ENCODE measurements around the gene OR7G3.

OR7G3 gene

GRCh38 chr19:9116547-9116946 lies 10.2 kb downstream of the OR7G3 start:
- no peaks in the 10 kb centered on the region for H4K20me1 ChIP-seq (ENCODE audit: insufficient read depth, low read length)
- no peaks in the 10 kb centered on the region for H3K9me3 ChIP-seq (ENCODE audit: low read length)
- no peaks in the 10 kb centered on the region for H3F3A ChIP-seq (ENCODE audit: insufficient read depth, low read length)
- no peaks in the 10 kb centered on the region for H3K9me2 ChIP-seq (ENCODE audit: low read depth, low read length)
- TF ChIP-seq, protein P1, sequence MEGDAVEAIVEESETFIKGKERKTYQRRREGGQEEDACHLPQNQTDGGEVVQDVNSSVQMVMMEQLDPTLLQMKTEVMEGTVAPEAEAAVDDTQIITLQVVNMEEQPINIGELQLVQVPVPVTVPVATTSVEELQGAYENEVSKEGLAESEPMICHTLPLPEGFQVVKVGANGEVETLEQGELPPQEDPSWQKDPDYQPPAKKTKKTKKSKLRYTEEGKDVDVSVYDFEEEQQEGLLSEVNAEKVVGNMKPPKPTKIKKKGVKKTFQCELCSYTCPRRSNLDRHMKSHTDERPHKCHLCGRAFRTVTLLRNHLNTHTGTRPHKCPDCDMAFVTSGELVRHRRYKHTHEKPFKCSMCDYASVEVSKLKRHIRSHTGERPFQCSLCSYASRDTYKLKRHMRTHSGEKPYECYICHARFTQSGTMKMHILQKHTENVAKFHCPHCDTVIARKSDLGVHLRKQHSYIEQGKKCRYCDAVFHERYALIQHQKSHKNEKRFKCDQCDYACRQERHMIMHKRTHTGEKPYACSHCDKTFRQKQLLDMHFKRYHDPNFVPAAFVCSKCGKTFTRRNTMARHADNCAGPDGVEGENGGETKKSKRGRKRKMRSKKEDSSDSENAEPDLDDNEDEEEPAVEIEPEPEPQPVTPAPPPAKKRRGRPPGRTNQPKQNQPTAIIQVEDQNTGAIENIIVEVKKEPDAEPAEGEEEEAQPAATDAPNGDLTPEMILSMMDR (IDR thresholded peaks at IDR 0.05; ENCODE audit: low read length), result no peak
- TF ChIP-seq EZH2 (IDR thresholded peaks at IDR 0.05; ENCODE audit: borderline replicate concordance, low read length), result no peak
- H3K4me2 ChIP-seq (ENCODE audit: low read length), result no peak overlapping the region
- H3K9ac ChIP-seq (ENCODE audit: low read length), result no peak overlapping the region
- H3K36me3 ChIP-seq (ENCODE audit: insufficient read depth, low read length), result no peaks in the 10 kb centered on the region
- H3K27ac ChIP-seq (ENCODE audit: low read depth, low read length, poor library complexity, severe bottlenecking), result no peak overlapping the region
- no peak overlapping the region for H3K4me3 ChIP-seq (ENCODE audit: low read depth, low read length, poor library complexity, severe bottlenecking)
- no peaks in the 10 kb centered on the region for H3K79me2 ChIP-seq (ENCODE audit: insufficient read depth, low read length)
- H3K4me1 ChIP-seq (ENCODE audit: insufficient read depth, low read length, severe bottlenecking), result no peaks in the 10 kb centered on the region
- no peak overlapping the region for H2AFZ ChIP-seq (ENCODE audit: low read length)
- H3K27me3 ChIP-seq (ENCODE audit: insufficient read depth, low read length), result no peaks in the 10 kb centered on the region

DNA sequence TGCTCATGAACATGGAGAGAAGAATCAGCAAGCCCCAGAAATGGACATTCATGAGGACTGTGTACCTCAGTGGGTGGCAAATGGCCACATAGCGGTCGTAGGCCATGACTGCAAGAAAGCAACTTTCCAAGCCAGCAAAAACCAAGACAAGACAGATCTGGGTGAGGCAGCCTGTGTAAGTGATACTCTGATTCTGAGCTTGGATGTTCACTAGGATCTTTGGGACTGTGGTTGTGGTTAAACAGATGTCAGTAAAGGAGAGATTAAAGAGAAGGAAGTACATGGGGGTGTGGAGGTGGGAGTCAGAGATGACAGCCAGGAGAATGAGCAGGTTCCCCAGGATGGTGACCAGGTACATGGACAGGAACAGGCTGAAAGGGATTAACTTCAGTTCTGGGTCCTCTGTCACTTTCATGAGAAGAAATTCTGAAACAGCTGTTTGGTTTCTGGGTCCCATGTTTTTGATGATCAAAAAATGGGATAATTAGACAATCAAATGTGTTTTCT lies 11.4 kb downstream of the OR7G3 start, which contains the start of gene OR7G1:
Gene OR7G1, minus strand, starts transcription at position 457 of the 507 bp plus-strand sequence. Its CDS starts 0 bp downstream, at position 457.
- no peak within 1 kb of the TSS for H3K9ac ChIP-seq (ENCODE audit: low read length)
- H2AFZ ChIP-seq (ENCODE audit: low read length), result no peak within 1 kb of the TSS
- H3K4me3 ChIP-seq (ENCODE audit: low read depth, low read length, poor library complexity, severe bottlenecking), result no peak within 1 kb of the TSS
- H3K27ac ChIP-seq (ENCODE audit: low read depth, low read length, poor library complexity, severe bottlenecking), result no peak within 1 kb of the TSS
- H3K4me1 ChIP-seq (ENCODE audit: insufficient read depth, low read length, severe bottlenecking), result no peaks in the 10 kb centered on the region
- H3K79me2 ChIP-seq (ENCODE audit: insufficient read depth, low read length), result no peaks in the 10 kb centered on the region
- no peak for TF ChIP-seq EZH2 (IDR thresholded peaks at IDR 0.05; ENCODE audit: borderline replicate concordance, low read length)
- TF ChIP-seq, protein P1 (IDR thresholded peaks at IDR 0.05; ENCODE audit: low read length), result no peak
- no peaks in the 10 kb centered on the region for H3F3A ChIP-seq (ENCODE audit: insufficient read depth, low read length)
- H3K27me3 ChIP-seq (ENCODE audit: insufficient read depth, low read length), result no peaks in the 10 kb centered on the region
- no peaks in the 10 kb centered on the region for H3K9me2 ChIP-seq (ENCODE audit: low read depth, low read length)
- no peaks in the 10 kb centered on the region for H3K36me3 ChIP-seq (ENCODE audit: insufficient read depth, low read length)
- H3K9me3 ChIP-seq (ENCODE audit: low read length), result no peaks in the 10 kb centered on the region
- H4K20me1 ChIP-seq (ENCODE audit: insufficient read depth, low read length), result no peaks in the 10 kb centered on the region
- H3K4me2 ChIP-seq (ENCODE audit: low read length), result no peak within 1 kb of the TSS

- Histone ChIP-seq H3F3A (ENCODE audit: insufficient read depth, low read length) (no peaks in the 10 kb centered on the region), H3K27ac (ENCODE audit: low read depth, low read length, poor library complexity, severe bottlenecking) (no peak overlapping the region), H3K9me3 (ENCODE audit: low read length) (no peaks in the 10 kb centered on the region), H3K27me3 (ENCODE audit: insufficient read depth, low read length) (no peaks in the 10 kb centered on the region), H3K9ac (ENCODE audit: low read length) (no peak overlapping the region), H4K20me1 (ENCODE audit: insufficient read depth, low read length) (no peaks in the 10 kb centered on the region), H3K4me2 (ENCODE audit: low read length) (no peak overlapping the region), H3K36me3 (ENCODE audit: insufficient read depth, low read length) (no peaks in the 10 kb centered on the region), H3K79me2 (ENCODE audit: insufficient read depth, low read length) (no peaks in the 10 kb centered on the region), H3K4me3 (ENCODE audit: low read depth, low read length, poor library complexity, severe bottlenecking) (no peak overlapping the region), H2AFZ (ENCODE audit: low read length) (no peak overlapping the region), H3K9me2 (ENCODE audit: low read depth, low read length) (no peaks in the 10 kb centered on the region), H3K4me1 (ENCODE audit: insufficient read depth, low read length, severe bottlenecking) (no peaks in the 10 kb centered on the region)
- TF ChIP-seq EZH2 (IDR thresholded peaks at IDR 0.05; ENCODE audit: borderline replicate concordance, low read length), result no peak
- TF ChIP-seq, protein P1 (IDR thresholded peaks at IDR 0.05; ENCODE audit: low read length), result no peak
These were observed 16.8 kb downstream of the OR7G3 start for GRCh38 chr19:9109959-9110358.

Data from OCI-LY1 (cell line).